Ishikawa (cell line): ENCODE results near the gene CARMIL1.

Experiments used
- CEBPB ChIP-seq: IDR thresholded peaks from 2 replicates; pipeline ENCODE4 v1.6.1; 2012
- CREB1 ChIP-seq: IDR thresholded peaks from 2 replicates; pipeline ENCODE4 v1.6.1; 2012; ENCODE audit warnings: low read depth
- EGR1 ChIP-seq: IDR thresholded peaks from 2 replicates; pipeline ENCODE4 v1.6.1; 2012
- EP300 ChIP-seq: IDR thresholded peaks from 2 replicates; pipeline ENCODE4 v1.6.1; 2012; ENCODE audit warnings: borderline replicate concordance
- FOXM1 ChIP-seq: IDR thresholded peaks from 2 replicates; pipeline ENCODE4 v1.6.1; 2012; ENCODE audit warnings: low read depth, borderline replicate concordance
- MAX ChIP-seq: IDR thresholded peaks from 2 replicates; pipeline ENCODE4 v1.6.1; 2012
- NFIC ChIP-seq: IDR thresholded peaks from 2 replicates; pipeline ENCODE4 v1.6.1; 2012
- RAD21 ChIP-seq: IDR thresholded peaks from 2 replicates; pipeline ENCODE4 v1.6.1; 2012; ENCODE audit warnings: low read depth
- REST ChIP-seq: IDR thresholded peaks from 2 replicates; pipeline ENCODE4 v1.6.1; 2012; ENCODE audit warnings: low read depth, mild to moderate bottlenecking
- TAF1 ChIP-seq: IDR thresholded peaks from 2 replicates; pipeline ENCODE4 v1.6.1; 2012; ENCODE audit warnings: low read depth, mild to moderate bottlenecking
- TCF12 ChIP-seq: IDR thresholded peaks from 2 replicates; pipeline ENCODE4 v1.6.1; 2012; ENCODE audit warnings: low read depth
- TEAD4 ChIP-seq: IDR thresholded peaks from 2 replicates; pipeline ENCODE4 v1.6.1; 2012
- USF1 ChIP-seq: IDR thresholded peaks from 2 replicates; pipeline ENCODE4 v1.6.1; 2012
- YY1 ChIP-seq: IDR thresholded peaks from 2 replicates; pipeline ENCODE4 v1.6.1; 2012; ENCODE audit warnings: low read depth
- ZBTB7A ChIP-seq: IDR thresholded peaks from 2 replicates; pipeline ENCODE4 v1.6.1; 2012; ENCODE audit warnings: low read depth

Gene CARMIL1

GRCh38 chr6:25623879-25624278 lies 344.7 kb downstream of the CARMIL1 start:
- TF ChIP-seq TCF12 (no peak), CREB1 (no peak), NFIC (0 out of 2 replicates have a peak, but pooled peaks have one; percentile 12), REST (no peak)

- TF ChIP-seq TAF1 (no peak), TEAD4 (no peak), CREB1 (no peak), MAX (no peak), RAD21 (no peak), REST (no peak), USF1 (no peak), FOXM1 (no peak), CEBPB (no peak), NFIC (no peak), EGR1 (no peak), EP300 (no peak), TCF12 (no peak)
Measured at GRCh38 chr6:25627001-25627400, 347.8 kb downstream of the CARMIL1 start.

- TF ChIP-seq USF1 (no peak), CEBPB (no peak), MAX (no peak), REST (no peak), YY1 (no peak), EGR1 (no peak), FOXM1 (no peak), RAD21 (no peak), EP300 (no peak)
Measured at GRCh38 chr6:25628471-25629197, 349.5 kb downstream of the CARMIL1 start.

- TF ChIP-seq FOXM1 (no peak), NFIC (0 out of 2 replicates have a peak, but pooled peaks have one; percentile 12)
Measured at GRCh38 chr6:25629198-25629576, 350.0 kb downstream of the CARMIL1 start.

- TF ChIP-seq EP300: no peak
- TF ChIP-seq ZBTB7A: no peak
- no peak for TF ChIP-seq CREB1
- no peak for TF ChIP-seq RAD21
- TF ChIP-seq TCF12: no peak
- no peak for TF ChIP-seq NFIC
- TF ChIP-seq USF1: no peak
- no peak for TF ChIP-seq TEAD4
- no peak for TF ChIP-seq REST
- no peak for TF ChIP-seq TAF1
- no peak for TF ChIP-seq EGR1
- TF ChIP-seq MAX: no peak
- TF ChIP-seq FOXM1: no peak
- TF ChIP-seq YY1: no peak
- TF ChIP-seq CEBPB: no peak
Measured at GRCh38 chr6:25630508-25631278, 351.5 kb downstream of the CARMIL1 start.
